IPS-18a (cell line): ENCODE measurements around the gene JPT2.

ENCODE experiments used
- H3K27ac ChIP-seq: one replicate; pipeline ENCODE4 v1.5.1; 2013; ENCODE audit warnings: low read length
- H3K27me3 ChIP-seq: one replicate; pipeline ENCODE4 v1.6.1; 2013; ENCODE audit warnings: mild to moderate bottlenecking, low read length; ENCODE audit not compliant: control insufficient read depth, insufficient read depth
- H3K36me3 ChIP-seq: one replicate; pipeline ENCODE4 v1.6.1; 2013; ENCODE audit warnings: low read depth, low read length; ENCODE audit not compliant: control insufficient read depth
- H3K4me1 ChIP-seq: one replicate; pipeline ENCODE4 v1.6.1; 2013; ENCODE audit warnings: low read depth, low read length; ENCODE audit not compliant: control insufficient read depth
- H3K4me3 ChIP-seq: one replicate; pipeline ENCODE4 v1.5.1; 2013; ENCODE audit warnings: low read length
- H3K9ac ChIP-seq: one replicate; pipeline ENCODE4 v1.6.1; 2013; ENCODE audit warnings: mild to moderate bottlenecking, low read length, moderate library complexity
- H3K9me3 ChIP-seq: one replicate; pipeline ENCODE4 v1.6.1; 2013; ENCODE audit warnings: low read depth, low read length; ENCODE audit not compliant: control insufficient read depth

Gene JPT2

DNA sequence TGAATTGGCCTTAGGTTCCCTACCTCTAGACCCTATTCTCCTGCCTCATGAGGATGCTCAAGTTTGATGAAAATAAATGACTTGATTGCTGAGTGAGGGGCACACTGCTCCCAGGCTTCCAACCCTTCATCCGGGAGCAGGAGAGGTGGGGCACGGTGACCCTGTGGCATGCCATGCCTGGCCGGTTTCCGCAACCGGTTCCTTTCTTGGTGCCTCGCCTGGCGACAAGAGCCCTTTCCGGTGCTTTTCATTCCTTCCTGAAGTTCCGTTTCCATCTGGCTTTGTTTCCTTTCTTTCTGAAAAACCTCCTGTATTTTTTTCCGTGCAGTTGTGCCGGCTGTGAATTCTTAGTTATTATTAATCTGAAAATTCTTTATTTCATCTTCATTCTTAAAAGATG is 38.2 kb upstream of the JPT2 start:
- Histone ChIP-seq H3K36me3 (peaks cover 42% of the 10 kb centered on the region), H3K4me3 (no peak overlapping the region)

DNA sequence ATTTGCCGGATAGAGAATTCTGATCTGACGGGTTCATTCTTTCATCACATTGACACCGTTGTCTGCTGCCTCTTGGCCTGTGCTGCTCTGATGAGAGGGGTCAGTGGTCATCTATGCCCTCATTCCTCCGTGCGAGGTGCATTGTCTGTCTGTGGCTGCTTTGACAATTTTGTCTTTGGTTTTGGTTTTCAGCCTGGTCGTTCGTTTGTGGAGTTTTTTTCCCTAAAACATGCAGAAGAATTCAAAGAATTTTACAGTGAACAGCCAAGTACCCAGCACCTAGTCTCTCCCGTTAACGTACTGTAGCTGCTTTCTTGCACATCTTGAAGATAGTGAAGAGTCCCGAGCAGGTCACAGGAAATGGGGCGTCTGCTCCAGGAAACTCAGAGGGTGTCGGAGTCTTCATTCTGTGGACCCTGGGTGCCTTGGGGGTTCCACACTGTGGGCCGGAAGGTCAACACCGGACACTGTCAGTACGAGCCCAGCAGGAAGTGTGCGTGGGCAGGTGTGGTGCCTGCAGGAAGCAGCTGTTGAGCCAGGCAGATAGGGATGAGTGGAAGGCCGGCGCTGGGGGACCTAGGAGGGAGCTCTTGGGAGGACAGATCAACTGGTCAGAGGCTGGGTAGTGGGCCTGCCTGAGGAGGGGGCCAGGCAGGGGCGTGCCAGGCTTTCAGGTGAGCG is 37.7 kb upstream of the JPT2 start:
- H3K9me3 ChIP-seq = no peaks in the 10 kb centered on the region
- H3K36me3 ChIP-seq = peaks cover 41% of the 10 kb centered on the region
- no peaks in the 10 kb centered on the region for H3K27me3 ChIP-seq
- no peaks in the 10 kb centered on the region for H3K4me1 ChIP-seq
- no peak overlapping the region for H3K4me3 ChIP-seq
- no peak overlapping the region for H3K27ac ChIP-seq
- H3K9ac ChIP-seq = no peak overlapping the region

More for the DNA sequence above, 38.2 kb upstream of the JPT2 start:
- H3K9me3 ChIP-seq = no peaks in the 10 kb centered on the region
- no peak overlapping the region for H3K27ac ChIP-seq
- H3K4me1 ChIP-seq = no peaks in the 10 kb centered on the region
- H3K9ac ChIP-seq = no peak overlapping the region
- H3K27me3 ChIP-seq = no peaks in the 10 kb centered on the region

DNA sequence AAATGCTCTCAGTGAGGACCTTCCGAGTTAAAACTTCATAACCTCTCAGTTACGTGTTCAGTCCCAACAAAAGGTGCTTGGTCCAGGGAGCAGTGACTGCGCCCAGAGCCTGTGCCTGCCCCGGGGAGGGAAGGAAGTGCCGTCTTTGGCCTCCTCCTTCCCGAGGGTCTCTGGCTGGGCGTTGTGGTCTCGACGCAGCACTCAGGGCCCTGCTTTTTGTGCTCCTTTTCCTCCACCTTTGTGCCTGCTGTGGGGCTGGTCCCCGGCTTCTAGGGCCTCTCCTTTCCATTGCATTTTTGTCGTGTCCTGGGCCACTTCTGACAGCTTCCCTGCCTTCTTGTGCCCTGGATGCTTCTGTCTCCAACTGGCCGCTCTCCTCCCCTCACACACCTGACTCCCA is 36.8 kb upstream of the JPT2 start:
- no peak overlapping the region for H3K27ac ChIP-seq
- H3K4me3 ChIP-seq = no peak overlapping the region
- H3K9me3 ChIP-seq = no peaks in the 10 kb centered on the region
- H3K36me3 ChIP-seq = peaks cover 41% of the 10 kb centered on the region
- H3K4me1 ChIP-seq = no peaks in the 10 kb centered on the region
- H3K9ac ChIP-seq = no peak overlapping the region
- no peaks in the 10 kb centered on the region for H3K27me3 ChIP-seq

DNA sequence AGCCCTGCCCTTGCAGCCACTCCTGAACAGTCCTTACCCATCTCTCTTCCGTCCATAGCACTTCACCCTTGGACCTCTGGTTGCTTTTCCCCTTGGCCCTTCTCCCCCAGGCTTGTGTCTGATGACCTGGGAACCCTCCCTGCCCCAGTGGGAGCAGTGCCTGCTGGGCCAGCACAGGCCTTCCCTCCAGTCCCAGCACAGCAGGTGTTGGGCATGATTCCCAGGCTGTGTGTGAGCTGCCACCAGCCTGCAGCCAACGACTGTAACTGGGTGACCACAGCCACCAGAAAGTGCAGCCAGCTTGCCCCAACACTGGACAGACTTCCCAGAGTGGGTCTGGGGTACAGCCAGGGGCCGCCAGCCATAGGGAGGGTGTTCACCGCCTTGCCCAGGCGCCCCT is 35.9 kb upstream of the JPT2 start:
- H3K9me3 ChIP-seq = no peaks in the 10 kb centered on the region
- no peak overlapping the region for H3K9ac ChIP-seq
- no peak overlapping the region for H3K27ac ChIP-seq
- peaks cover 45% of the 10 kb centered on the region for H3K36me3 ChIP-seq
- no peaks in the 10 kb centered on the region for H3K27me3 ChIP-seq
- no peaks in the 10 kb centered on the region for H3K4me1 ChIP-seq
- H3K4me3 ChIP-seq = no peak overlapping the region

DNA sequence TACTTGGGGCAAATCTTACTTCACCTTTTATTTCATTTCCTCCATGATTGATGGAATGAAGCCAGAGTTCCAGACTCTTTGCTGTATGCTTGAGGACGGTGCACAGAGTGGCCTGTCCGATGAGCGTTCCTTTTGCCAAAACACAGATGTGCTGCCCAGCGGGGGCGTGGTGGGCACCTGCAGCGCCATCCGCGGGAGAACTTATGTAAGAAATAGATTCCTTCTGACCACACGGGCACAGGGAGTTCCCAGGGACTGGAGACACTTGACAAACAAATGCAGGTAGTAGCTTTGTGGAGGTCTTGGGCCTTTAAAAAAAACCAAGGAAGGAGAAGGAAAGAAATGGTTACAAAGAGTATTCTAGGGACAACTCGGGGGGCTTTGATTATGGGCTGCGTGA is 35.3 kb upstream of the JPT2 start:
- H3K4me3 ChIP-seq = no peak overlapping the region
- peaks cover 41% of the 10 kb centered on the region for H3K36me3 ChIP-seq
- no peak overlapping the region for H3K9ac ChIP-seq
- no peaks in the 10 kb centered on the region for H3K4me1 ChIP-seq
- no peak overlapping the region for H3K27ac ChIP-seq
- no peaks in the 10 kb centered on the region for H3K9me3 ChIP-seq
- H3K27me3 ChIP-seq = no peaks in the 10 kb centered on the region

DNA sequence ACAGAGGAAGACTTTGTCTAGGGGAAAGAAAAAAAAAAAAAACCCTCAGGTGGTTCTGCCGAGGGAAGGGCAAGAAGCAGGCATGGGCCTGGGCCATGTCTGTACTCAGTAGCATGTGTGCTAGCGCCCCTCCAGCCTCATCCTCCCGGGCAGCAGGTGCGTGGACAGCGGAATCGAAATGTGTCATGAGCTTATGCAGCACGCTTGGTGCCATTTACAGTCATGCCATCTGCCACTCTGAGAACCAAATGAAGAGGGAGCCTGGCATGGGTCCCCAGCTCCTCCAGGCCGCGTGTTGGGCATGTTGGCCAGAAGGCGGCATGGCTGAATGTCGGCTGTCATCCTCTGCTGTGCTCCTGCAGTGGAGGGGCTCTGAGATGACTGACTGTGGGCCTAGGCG is 34.6 kb upstream of the JPT2 start:
- H3K27me3 ChIP-seq = no peaks in the 10 kb centered on the region
- no peak overlapping the region for H3K9ac ChIP-seq
- no peaks in the 10 kb centered on the region for H3K9me3 ChIP-seq
- no peaks in the 10 kb centered on the region for H3K4me1 ChIP-seq
- no peak overlapping the region for H3K27ac ChIP-seq
- peaks cover 33% of the 10 kb centered on the region for H3K36me3 ChIP-seq
- no peak overlapping the region for H3K4me3 ChIP-seq

DNA sequence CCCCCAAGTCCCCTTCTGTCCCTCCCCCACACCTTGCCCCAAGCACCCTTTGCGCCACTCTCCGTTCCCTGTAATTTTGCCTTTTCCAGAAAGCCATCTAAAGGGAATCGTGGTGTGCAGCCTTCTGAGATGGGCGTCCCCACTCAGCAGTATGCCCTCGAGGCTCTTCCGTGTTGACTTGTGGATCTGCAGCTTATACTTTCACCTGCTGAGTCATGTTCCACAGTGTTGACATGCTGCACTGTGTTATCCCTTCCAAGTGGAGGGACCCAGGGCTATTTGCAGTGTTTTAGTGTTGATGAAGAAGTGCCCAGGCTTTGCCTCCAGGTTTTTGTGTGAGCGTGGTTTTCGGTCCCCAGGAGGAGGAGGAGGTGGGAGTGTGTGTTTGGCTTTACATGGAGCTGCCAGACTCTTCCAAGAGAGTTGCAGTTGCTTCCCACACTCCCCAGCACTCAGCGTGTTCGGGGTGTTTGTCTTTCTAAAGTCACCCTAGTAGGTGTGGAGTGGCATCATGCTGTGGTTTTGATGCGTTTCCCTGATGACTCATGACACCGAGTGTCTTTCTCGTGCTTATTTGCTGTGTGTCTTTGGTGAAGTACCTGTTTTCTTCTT is 32.1 kb upstream of the JPT2 start:
- Histone ChIP-seq H3K27me3 (no peaks in the 10 kb centered on the region), H3K27ac (no peak overlapping the region), H3K9ac (no peak overlapping the region), H3K9me3 (no peaks in the 10 kb centered on the region), H3K4me3 (no peak overlapping the region), H3K36me3 (peaks cover 24% of the 10 kb centered on the region), H3K4me1 (no peaks in the 10 kb centered on the region)

DNA sequence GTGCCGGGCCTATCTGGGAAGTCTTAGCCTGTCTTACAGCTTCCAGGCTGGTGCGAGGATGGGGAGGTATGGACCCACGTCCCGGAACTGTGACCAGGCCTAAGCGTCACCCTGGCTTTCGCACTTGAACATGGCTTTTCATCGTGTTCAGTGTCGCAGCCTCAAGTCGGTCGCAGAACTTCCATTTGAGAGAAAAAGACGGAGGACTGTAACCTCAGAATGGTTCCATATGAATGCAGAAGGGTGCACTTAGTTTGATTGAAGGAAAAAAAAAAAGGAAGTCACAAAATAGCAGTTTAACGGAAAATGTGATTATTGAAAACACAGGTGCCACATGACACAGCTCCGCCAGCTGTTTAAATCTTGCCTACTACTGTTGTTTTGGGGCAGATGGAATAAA is 30.2 kb upstream of the JPT2 start:
- Histone ChIP-seq H3K27ac (no peak overlapping the region), H3K36me3 (peaks cover 15% of the 10 kb centered on the region), H3K9ac (no peak overlapping the region), H3K4me3 (no peak overlapping the region), H3K27me3 (no peaks in the 10 kb centered on the region), H3K9me3 (no peaks in the 10 kb centered on the region), H3K4me1 (no peaks in the 10 kb centered on the region)

DNA sequence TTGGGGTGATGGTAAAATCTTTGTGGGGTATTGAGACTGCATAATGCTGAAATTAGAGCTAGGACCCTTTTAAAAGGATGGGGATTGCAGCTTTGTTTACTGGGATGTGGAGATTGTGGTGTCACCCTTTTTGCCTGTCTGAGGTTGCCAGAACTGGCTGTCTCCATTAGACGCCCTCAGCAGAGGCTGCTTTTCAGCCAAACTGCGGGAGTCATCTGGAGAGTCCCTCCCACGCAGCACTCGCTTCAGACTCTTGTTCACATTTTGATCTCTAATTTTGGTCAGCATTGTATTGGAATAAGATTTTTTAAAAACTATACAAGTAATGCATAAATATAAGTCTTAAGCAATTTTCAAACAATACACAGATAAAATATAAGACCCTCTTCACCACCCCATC is 27.9 kb upstream of the JPT2 start:
- Histone ChIP-seq H3K4me3 (no peak overlapping the region), H3K36me3 (peaks cover 23% of the 10 kb centered on the region), H3K27ac (no peak overlapping the region)

DNA sequence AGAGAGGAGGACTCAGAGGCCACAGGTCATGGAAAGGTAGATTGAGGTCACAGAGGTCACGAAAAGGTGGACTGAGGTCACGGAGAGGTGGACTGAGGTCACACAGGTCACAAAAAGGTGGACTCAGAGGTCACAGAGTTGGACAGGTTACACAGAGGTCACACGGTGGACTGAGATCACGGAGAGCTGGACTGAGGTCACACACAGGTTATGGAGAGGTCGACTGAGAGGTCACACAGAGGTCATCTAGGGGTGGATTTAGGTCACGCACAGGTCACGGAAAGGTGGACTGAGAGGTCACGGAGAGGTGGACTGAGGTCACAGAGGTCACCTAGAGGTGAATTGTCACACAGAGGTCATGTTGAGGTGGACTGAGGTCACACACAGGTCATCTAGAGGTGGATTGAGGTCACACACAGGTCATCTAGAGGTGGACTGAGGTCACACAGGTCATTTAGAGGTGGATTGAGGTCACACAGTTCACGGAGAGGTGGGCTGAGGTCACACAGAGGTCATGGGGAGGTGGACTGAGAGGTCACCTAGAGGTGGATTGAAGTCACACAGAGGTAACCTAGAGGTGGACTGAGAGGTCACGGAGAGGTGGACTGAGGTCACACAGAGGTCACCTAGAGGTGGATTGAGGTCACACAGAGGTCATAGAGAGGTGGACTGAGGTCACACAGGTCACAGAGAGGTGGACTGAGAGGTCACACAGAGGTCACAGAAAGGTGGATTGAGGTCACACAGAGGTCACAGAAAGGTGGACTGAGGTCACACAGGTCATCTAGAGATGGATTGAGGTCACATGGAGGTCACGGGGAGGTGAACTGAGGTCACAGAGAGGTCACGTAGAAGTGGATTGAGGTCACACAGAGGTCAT is 26.7 kb upstream of the JPT2 start:
- no peaks in the 10 kb centered on the region for H3K27me3 ChIP-seq
- H3K4me3 ChIP-seq = no peak overlapping the region
- no peak overlapping the region for H3K9ac ChIP-seq
- H3K9me3 ChIP-seq = no peaks in the 10 kb centered on the region
- peaks cover 29% of the 10 kb centered on the region for H3K36me3 ChIP-seq
- no peaks in the 10 kb centered on the region for H3K4me1 ChIP-seq
- H3K27ac ChIP-seq = no peak overlapping the region

More for the DNA sequence above, 27.9 kb upstream of the JPT2 start:
- Histone ChIP-seq H3K4me1 (no peaks in the 10 kb centered on the region), H3K9ac (no peak overlapping the region), H3K27me3 (no peaks in the 10 kb centered on the region), H3K9me3 (no peaks in the 10 kb centered on the region)

DNA sequence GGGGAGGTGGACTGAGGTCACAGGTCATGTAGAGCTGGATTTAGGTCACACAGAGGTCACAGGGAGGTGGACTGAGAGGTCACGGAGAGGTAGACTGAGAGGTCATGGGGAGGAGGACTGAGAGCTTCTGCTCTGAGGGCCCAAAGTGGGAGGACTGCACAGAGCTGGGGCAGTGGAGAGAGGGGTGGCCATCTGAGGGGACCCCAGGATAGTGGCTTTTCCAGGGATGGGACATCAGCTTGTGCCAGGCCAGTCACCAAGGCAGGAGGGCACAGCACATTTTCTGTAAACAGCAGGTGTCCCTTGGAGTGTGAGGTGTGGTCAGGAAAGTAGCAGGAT is 26.1 kb upstream of the JPT2 start:
- Histone ChIP-seq H3K27me3 (no peaks in the 10 kb centered on the region), H3K27ac (no peak overlapping the region), H3K4me3 (no peak overlapping the region), H3K36me3 (peaks cover 25% of the 10 kb centered on the region), H3K9me3 (no peaks in the 10 kb centered on the region), H3K4me1 (no peaks in the 10 kb centered on the region), H3K9ac (no peak overlapping the region)
